ENCODE data around the gene SOHLH1. TPM values are rescaled to one million over a fixed set of nuclear protein-coding genes. Genes with fewer than 3 reads are reported as not detected.

Gene SOHLH1
- total and polyA plus RNA-seq, 2 of the 4 experiments (the other 2 are of a cell fraction): not detected

GRCh38 chr9:135695642-135696041 is 3.6 kb downstream of the SOHLH1 start:
- Histone ChIP-seq H3K14ac (replicated peaks; ENCODE audit: low read depth, low read length) (no peak overlapping the region), H4K91ac (ENCODE audit: insufficient read depth, low read depth, low read length) (no peak overlapping the region), H3K79me1 (ENCODE audit: low read depth in 1 of 2, low read length in 2 of 2) (no peaks in the 10 kb centered on the region), H2AK5ac (ENCODE audit: low read depth, low read length) (no peak overlapping the region), H3K4me1 (ENCODE audit: control insufficient read depth, insufficient read depth, low read length) (no peaks in the 10 kb centered on the region), H2BK20ac (ENCODE audit: low read depth, low read length) (no peak overlapping the region), H3K9ac (ENCODE audit: low read depth, low read length) (no peak overlapping the region), H4K8ac (ENCODE audit: low read depth in 2 of 2, low read length in 2 of 2) (no peak overlapping the region), H2BK15ac (ENCODE audit: low read depth, low read length) (no peak overlapping the region), H3K4me3 (ENCODE audit: insufficient read depth, low read depth, low read length) (no peak overlapping the region), H3K36me3 (ENCODE audit: control insufficient read depth, insufficient read depth, low read length) (no peaks in the 10 kb centered on the region), H3K27ac (ENCODE audit: insufficient read depth, low read length) (no peak overlapping the region), H2BK5ac (ENCODE audit: low read depth, low read length, poor library complexity, severe bottlenecking) (no peak overlapping the region), H3K9me3 (ENCODE audit: control insufficient read depth, insufficient read depth, low read length) (no peaks in the 10 kb centered on the region), H3K4ac (ENCODE audit: low read depth, low read length) (no peak overlapping the region), H2BK120ac (ENCODE audit: low read depth, low read length) (no peak overlapping the region), H3K18ac (ENCODE audit: low read depth, low read length) (no peak overlapping the region), H2AK9ac (replicated peaks; ENCODE audit: low read depth, low read length, poor library complexity) (no peak overlapping the region), H4K5ac (ENCODE audit: low read depth, low read length) (no peak overlapping the region), H3K9me1 (ENCODE audit: insufficient read depth, low read length) (peaks cover 4% of the 10 kb centered on the region; the same call in 1 of the 2 replicates), H3K23ac (ENCODE audit: low read depth, low read length) (no peak overlapping the region), H2AFZ (replicated peaks; ENCODE audit: low read length, poor library complexity) (no peak overlapping the region), H3K56ac (ENCODE audit: extremely low read depth, insufficient read depth, low read length) (no peak overlapping the region), H3K4me2 (ENCODE audit: low read depth, low read length) (no peak overlapping the region), H3K27me3 (ENCODE audit: control insufficient read depth, insufficient read depth, low read length) (peaks cover 2% of the 10 kb centered on the region; the same call in 1 of the 2 replicates), H4K20me1 (ENCODE audit: insufficient read depth, low read length) (no peaks in the 10 kb centered on the region)
- no peak for ATAC-seq (ENCODE audit: low read depth)
- in situ Hi-C loops (cut with MboI; ENCODE audit: low sequenced_read_pairs): no loop called here
- no peak for TF ChIP-seq CHD1 (IDR thresholded peaks at IDR 0.05; ENCODE audit: low read depth, low read length)
- no peak for TF ChIP-seq SMC3 (IDR thresholded peaks at IDR 0.05; ENCODE audit: low read depth, low read length)
- TF ChIP-seq POLR2A (IDR thresholded peaks at IDR 0.05; ENCODE audit: low read depth, low read length): no peak
- no peak for TF ChIP-seq NFE2L2 (IDR thresholded peaks at IDR 0.05; ENCODE audit: low read depth, low read length)
- no peak for TF ChIP-seq BHLHE40 (IDR thresholded peaks at IDR 0.05; ENCODE audit: low read depth, low read length)
- no peak for TF ChIP-seq RCOR1 (IDR thresholded peaks at IDR 0.05; ENCODE audit: insufficient replicate concordance, low read length)
- no peak for TF ChIP-seq MAZ (IDR thresholded peaks at IDR 0.05; ENCODE audit: borderline replicate concordance, low read depth, low read length)
- TF ChIP-seq RFX5 (IDR thresholded peaks at IDR 0.05; ENCODE audit: low read depth, low read length): no peak
- no peak for TF ChIP-seq CEBPB (IDR thresholded peaks at IDR 0.05; ENCODE audit: low read depth, low read length)
- TF ChIP-seq MAFK (IDR thresholded peaks at IDR 0.05; ENCODE audit: low read depth, low read length): no peak
- TF ChIP-seq, protein P1, sequence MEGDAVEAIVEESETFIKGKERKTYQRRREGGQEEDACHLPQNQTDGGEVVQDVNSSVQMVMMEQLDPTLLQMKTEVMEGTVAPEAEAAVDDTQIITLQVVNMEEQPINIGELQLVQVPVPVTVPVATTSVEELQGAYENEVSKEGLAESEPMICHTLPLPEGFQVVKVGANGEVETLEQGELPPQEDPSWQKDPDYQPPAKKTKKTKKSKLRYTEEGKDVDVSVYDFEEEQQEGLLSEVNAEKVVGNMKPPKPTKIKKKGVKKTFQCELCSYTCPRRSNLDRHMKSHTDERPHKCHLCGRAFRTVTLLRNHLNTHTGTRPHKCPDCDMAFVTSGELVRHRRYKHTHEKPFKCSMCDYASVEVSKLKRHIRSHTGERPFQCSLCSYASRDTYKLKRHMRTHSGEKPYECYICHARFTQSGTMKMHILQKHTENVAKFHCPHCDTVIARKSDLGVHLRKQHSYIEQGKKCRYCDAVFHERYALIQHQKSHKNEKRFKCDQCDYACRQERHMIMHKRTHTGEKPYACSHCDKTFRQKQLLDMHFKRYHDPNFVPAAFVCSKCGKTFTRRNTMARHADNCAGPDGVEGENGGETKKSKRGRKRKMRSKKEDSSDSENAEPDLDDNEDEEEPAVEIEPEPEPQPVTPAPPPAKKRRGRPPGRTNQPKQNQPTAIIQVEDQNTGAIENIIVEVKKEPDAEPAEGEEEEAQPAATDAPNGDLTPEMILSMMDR (conservative IDR thresholded peaks at IDR 0.05; ENCODE audit: low read depth, low read length): no peak
- TF ChIP-seq, protein P2, sequence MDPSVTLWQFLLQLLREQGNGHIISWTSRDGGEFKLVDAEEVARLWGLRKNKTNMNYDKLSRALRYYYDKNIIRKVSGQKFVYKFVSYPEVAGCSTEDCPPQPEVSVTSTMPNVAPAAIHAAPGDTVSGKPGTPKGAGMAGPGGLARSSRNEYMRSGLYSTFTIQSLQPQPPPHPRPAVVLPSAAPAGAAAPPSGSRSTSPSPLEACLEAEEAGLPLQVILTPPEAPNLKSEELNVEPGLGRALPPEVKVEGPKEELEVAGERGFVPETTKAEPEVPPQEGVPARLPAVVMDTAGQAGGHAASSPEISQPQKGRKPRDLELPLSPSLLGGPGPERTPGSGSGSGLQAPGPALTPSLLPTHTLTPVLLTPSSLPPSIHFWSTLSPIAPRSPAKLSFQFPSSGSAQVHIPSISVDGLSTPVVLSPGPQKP (IDR thresholded peaks at IDR 0.05; ENCODE audit: borderline replicate concordance, low read depth, low read length): no peak
- TF ChIP-seq FOS (IDR thresholded peaks at IDR 0.05; ENCODE audit: low read depth, low read length): no peak
- no peak for TF ChIP-seq MXI1 (IDR thresholded peaks at IDR 0.05; ENCODE audit: borderline replicate concordance, low read depth, low read length)
- no peak for DNase-seq
- 73% methylated on average over 6 of the region's 12 CpGs; no CpG with 5 or more reads in 1 of the 2 experiments for WGBS, 2 experiments (ENCODE audit: extremely low coverage in 2 of 2, insufficient read length in 1 of 2)
- CTCF ChIA-PET: no interaction called here
- POLR2A ChIA-PET (ENCODE audit: unreplicated experiment): no interaction called here
- no TSS peak for BruUV-seq (replicated peaks)
- intact Hi-C loops (cut with micrococcal nuclease): no loop called here
- dilution Hi-C loops (cut with HindIII; ENCODE audit: low sequenced_read_pairs, unreplicated experiment): no loop called here
